ENCODE measurements around the gene RGPD5. TPM values are rescaled to one million over a fixed set of nuclear protein-coding genes. Genes with fewer than 3 reads are reported as not detected.
"Not testable (repeated sequence)": the region's sequence is repeated elsewhere in the genome, so short reads cannot be mapped to it uniquely, and the experiment has no call there.

Gene RGPD5
- total and polyA plus RNA-seq, 2 of the 8 experiments (the other 6 are each of a cell fraction or from before 2014, with no cell fraction given), result 2.9 to 26.1 TPM

GRCh38 chr2:109751572-109751971, 42.5 kb upstream of the RGPD5 start:
- H3K23ac ChIP-seq (ENCODE audit: insufficient read length); H3K27ac ChIP-seq (ENCODE audit: low read depth, low read length); H2BK120ac ChIP-seq (replicated peaks; ENCODE audit: low read depth, low read length); H3K18ac ChIP-seq (ENCODE audit: extremely low read depth, low read length); H3K4me1 ChIP-seq (replicated peaks in 1 of 4; ENCODE audit: control insufficient read depth in 3 of 4, insufficient read depth in 4 of 4, low read length in 3 of 4); DNase-seq (ENCODE audit: low read depth in 1 of 2, low spot score in 2 of 2); H3K4ac ChIP-seq (replicated peaks; ENCODE audit: insufficient read length, low read depth, low read length); H4K5ac ChIP-seq (ENCODE audit: insufficient read length, low read depth, low read length); H3K79me1 ChIP-seq (ENCODE audit: low read depth, low read length); H2AFZ ChIP-seq (ENCODE audit: low read length); H3K9me3 ChIP-seq (ENCODE audit: insufficient read depth in 2 of 2, low read depth in 1 of 2, low read length in 1 of 2); POLR2A ChIA-PET (ENCODE audit: partially characterized antibody); H3K14ac ChIP-seq (ENCODE audit: insufficient read length); H3K56ac ChIP-seq (replicated peaks; ENCODE audit: insufficient read length, low read depth, low read length); H2BK20ac ChIP-seq (ENCODE audit: low read length); H2BK15ac ChIP-seq (ENCODE audit: low read length); H4K91ac ChIP-seq (replicated peaks; ENCODE audit: insufficient read length, low read length); H4K8ac ChIP-seq (ENCODE audit: extremely low read depth, insufficient read depth, low read length); H3K27me3 ChIP-seq (replicated peaks in 1 of 4; ENCODE audit: control insufficient read depth in 3 of 4, extremely low read depth in 1 of 4, insufficient read depth in 3 of 4, low read length in 3 of 4); H3K23me2 ChIP-seq (ENCODE audit: low read depth, low read length); H2BK12ac ChIP-seq (ENCODE audit: low read depth, low read length); H4K20me1 ChIP-seq (replicated peaks in 1 of 2; ENCODE audit: control insufficient read depth in 1 of 2, insufficient read depth in 2 of 2, low read length in 2 of 2); H3K36me3 ChIP-seq (ENCODE audit: control insufficient read depth in 2 of 4, insufficient read depth in 4 of 4, low read length in 3 of 4); H2AK5ac ChIP-seq (ENCODE audit: low read depth, low read length); H2BK5ac ChIP-seq (ENCODE audit: low read depth, low read length); H3K9ac ChIP-seq (replicated peaks in 1 of 4; ENCODE audit: extremely low read depth in 1 of 4, low read depth in 3 of 4, low read length in 3 of 4); H3K79me2 ChIP-seq (ENCODE audit: control insufficient read depth in 1 of 2, insufficient read depth in 2 of 2, low read length in 2 of 2); H3K4me3 ChIP-seq (ENCODE audit: extremely low read depth in 1 of 4, insufficient read depth in 2 of 4, low read depth in 3 of 4, low read length in 4 of 4); CTCF ChIA-PET (ENCODE audit: partially characterized antibody); FAIRE-seq; H3K4me2 ChIP-seq (ENCODE audit: insufficient read depth in 1 of 2, low read depth in 2 of 2, low read length in 2 of 2): not testable (repeated sequence)
- WGBS, 2 experiments (ENCODE audit: extremely low coverage in 1 of 2, insufficient coverage in 1 of 2, insufficient read length in 1 of 2, insufficient replicate concordance in 2 of 2, low coverage in 1 of 2, low lambda C conversion rate in 2 of 2, missing lambda C conversion rate in 1 of 2), result no CpG with 5 or more reads among the region's 6 CpGs

- H4K91ac ChIP-seq (replicated peaks; ENCODE audit: insufficient read length, low read length); H4K8ac ChIP-seq (ENCODE audit: extremely low read depth, insufficient read depth, low read length); H3K27me3 ChIP-seq (replicated peaks in 1 of 4; ENCODE audit: control insufficient read depth in 3 of 4, extremely low read depth in 1 of 4, insufficient read depth in 3 of 4, low read length in 3 of 4); FAIRE-seq; POLR2A ChIA-PET (ENCODE audit: partially characterized antibody); H3K23ac ChIP-seq (ENCODE audit: insufficient read length); H2BK120ac ChIP-seq (replicated peaks; ENCODE audit: low read depth, low read length); H2AK5ac ChIP-seq (ENCODE audit: low read depth, low read length); H2BK5ac ChIP-seq (ENCODE audit: low read depth, low read length); CTCF ChIA-PET (ENCODE audit: partially characterized antibody); H3K4ac ChIP-seq (replicated peaks; ENCODE audit: insufficient read length, low read depth, low read length); H3K27ac ChIP-seq (ENCODE audit: low read depth, low read length); H3K79me2 ChIP-seq (ENCODE audit: control insufficient read depth in 1 of 2, insufficient read depth in 2 of 2, low read length in 2 of 2); H3K79me1 ChIP-seq (ENCODE audit: low read depth, low read length); H3K14ac ChIP-seq (ENCODE audit: insufficient read length); H4K20me1 ChIP-seq (replicated peaks in 1 of 2; ENCODE audit: control insufficient read depth in 1 of 2, insufficient read depth in 2 of 2, low read length in 2 of 2); H2AFZ ChIP-seq (ENCODE audit: low read length); H3K9ac ChIP-seq (replicated peaks in 1 of 4; ENCODE audit: extremely low read depth in 1 of 4, low read depth in 3 of 4, low read length in 3 of 4); H2BK15ac ChIP-seq (ENCODE audit: low read length); H3K56ac ChIP-seq (replicated peaks; ENCODE audit: insufficient read length, low read depth, low read length); H4K5ac ChIP-seq (ENCODE audit: insufficient read length, low read depth, low read length); H3K4me3 ChIP-seq (ENCODE audit: extremely low read depth in 1 of 4, insufficient read depth in 2 of 4, low read depth in 3 of 4, low read length in 4 of 4); H3K18ac ChIP-seq (ENCODE audit: extremely low read depth, low read length); DNase-seq (ENCODE audit: low read depth in 1 of 2, low spot score in 2 of 2); H3K4me2 ChIP-seq (ENCODE audit: insufficient read depth in 1 of 2, low read depth in 2 of 2, low read length in 2 of 2); H3K9me3 ChIP-seq (ENCODE audit: insufficient read depth in 2 of 2, low read depth in 1 of 2, low read length in 1 of 2); H3K4me1 ChIP-seq (replicated peaks in 1 of 4; ENCODE audit: control insufficient read depth in 3 of 4, insufficient read depth in 4 of 4, low read length in 3 of 4); H2BK12ac ChIP-seq (ENCODE audit: low read depth, low read length); H3K36me3 ChIP-seq (ENCODE audit: control insufficient read depth in 2 of 4, insufficient read depth in 4 of 4, low read length in 3 of 4); H2BK20ac ChIP-seq (ENCODE audit: low read length); H3K23me2 ChIP-seq (ENCODE audit: low read depth, low read length): not testable (repeated sequence)
- WGBS, 2 experiments (ENCODE audit: extremely low coverage in 1 of 2, insufficient coverage in 1 of 2, insufficient read length in 1 of 2, insufficient replicate concordance in 2 of 2, low coverage in 1 of 2, low lambda C conversion rate in 2 of 2, missing lambda C conversion rate in 1 of 2), result no CpG with 5 or more reads among the region's 3 CpGs
Measured at GRCh38 chr2:109757163-109757824, 36.8 kb upstream of the RGPD5 start.

All from H1 (cell line).